Raji (cell line): Measurements from ENCODE around the gene ADH1B.

Experiments
- POLR2A ChIP-seq: IDR thresholded peaks from 2 replicates; pipeline ENCODE4 v1.6.1; 2011; ENCODE audit warnings: low read depth, low read length, control low read depth; ENCODE audit not compliant: insufficient read depth

Gene ADH1B

GRCh38 chr4:99321241-99322191 lies at the start of gene ADH1B:
Gene ADH1B (minus strand): TSS chr4:99321401. CDS start chr4:99321331, 70 bp downstream.
- no peak for TF ChIP-seq POLR2A

GRCh38 chr4:99366491-99366890 lies 45.3 kb upstream of the ADH1B start:
- TF ChIP-seq POLR2A = no peak

- TF ChIP-seq POLR2A = no peak
These were observed 41.6 kb upstream of the ADH1B start for GRCh38 chr4:99362768-99363167.

GRCh38 chr4:99361899-99362275 lies 40.7 kb upstream of the ADH1B start:
- TF ChIP-seq POLR2A = no peak

- TF ChIP-seq POLR2A = no peak
These were observed 40.2 kb upstream of the ADH1B start for GRCh38 chr4:99361268-99361898.

- TF ChIP-seq POLR2A = no peak
These were observed 38.4 kb upstream of the ADH1B start for GRCh38 chr4:99359480-99360204.

GRCh38 chr4:99357948-99358347 lies 36.7 kb upstream of the ADH1B start:
- no peak for TF ChIP-seq POLR2A

- TF ChIP-seq POLR2A = no peak
These were observed 35.8 kb upstream of the ADH1B start for GRCh38 chr4:99356992-99357391.

- no peak for TF ChIP-seq POLR2A
These were observed 31.7 kb upstream of the ADH1B start, which contains the start of gene ADH1C for GRCh38 chr4:99352602-99353537. Gene ADH1C (minus strand): TSS chr4:99352746. CDS start chr4:99352675, 71 bp downstream.

GRCh38 chr4:99351487-99351886 lies 30.3 kb upstream of the ADH1B start:
- TF ChIP-seq POLR2A = no peak

GRCh38 chr4:99349338-99349737 lies 28.1 kb upstream of the ADH1B start:
- no peak for TF ChIP-seq POLR2A

GRCh38 chr4:99341426-99341825 lies 20.2 kb upstream of the ADH1B start:
- TF ChIP-seq POLR2A = no peak

- TF ChIP-seq POLR2A = no peak
These were observed 18.0 kb upstream of the ADH1B start for GRCh38 chr4:99339172-99339571.

- TF ChIP-seq POLR2A = no peak
These were observed 15.4 kb upstream of the ADH1B start for GRCh38 chr4:99336553-99336952.
